HCT116 (cell line): ENCODE results near the gene TMEM128. TPM values are rescaled to one million over a fixed set of nuclear protein-coding genes. Genes with fewer than 3 reads are reported as not detected.

Experiments
- ATAC-seq: fragments of 200-7000 bp; cut with Tn5 transposase; 2 replicates; pipeline ENCODE4 v1.9.1; 2020; ENCODE audit warnings: mild to moderate bottlenecking, moderate library complexity
- BruUV-seq: library from RNA; stranded (reverse); fragments of 400-500 nt; replicated peaks from 2 replicates; lab custom pipeline; 2021; lab: Mats Ljungman, UMichigan
- CTCF ChIA-PET: fragments of 300-600 bp; sonication (Branson Sonifier 250); formaldehyde crosslinking; loops from one replicate; lab custom pipeline; 2021; ENCODE audit warnings: antibody characterized with exemption; lab: Charles Lee
- POLR2A ChIA-PET: fragments of 300-600, 350-600 bp; sonication (Branson Sonifier 250); formaldehyde crosslinking; loops from one replicate; lab custom pipeline; 2021; ENCODE audit warnings: antibody characterized with exemption; lab: Charles Lee
- RAD21 ChIA-PET, 2 experiments: fragments of 300-600 bp; sonication (Branson Sonifier 250); formaldehyde crosslinking; loops; one replicate each; lab custom pipeline; 2023; ENCODE audit warnings: low total read pairs in 2 of 2; ENCODE audit not compliant: uncharacterized antibody in 2 of 2, unreplicated experiment in 2 of 2, low non-redundant PET in 1 of 2; lab: Charles Lee
- DNase-seq: peaks from one replicate; pipeline ENCODE4 v3.0.0-alpha.2; 2010; ENCODE audit warnings: low read depth, low spot score
- H2AFZ ChIP-seq: fragments of 200-600 bp; shearing (Covaris generic), sonication (generic); 2 replicates; pipeline ENCODE4 v1.6.1; 2017; ENCODE audit warnings: low read depth, mixed run types, mixed read lengths, antibody characterized with exemption, low read length; ENCODE audit not compliant: poor library complexity, severe bottlenecking
- H3K27ac ChIP-seq: 2 replicates; pipeline ENCODE4 v1.5.1; 2012; ENCODE audit warnings: low read depth, low read length
- H3K27me3 ChIP-seq: fragments of 200-600 bp; sonication (generic); 2 replicates; pipeline ENCODE4 v1.6.1; 2016; ENCODE audit warnings: mixed run types, low read length, mixed read lengths; ENCODE audit not compliant: insufficient read depth
- H3K36me3 ChIP-seq, 2 experiments: fragments of 200-500 bp in 1 of 2; fragments of 200-600 bp in 1 of 2; sonication (Bioruptor generic) in 1 of 2; sonication (generic) in 1 of 2; 2 replicates each; pipeline versions ENCODE4 v1.5.1 to v1.6.1; 2014 to 2016; ENCODE audit warnings: low read length in 2 of 2, inconsistent platforms in 1 of 2, mixed read lengths in 1 of 2, mixed run types in 1 of 2; ENCODE audit not compliant: insufficient read depth in 2 of 2, control insufficient read depth in 1 of 2
- H3K4me1 ChIP-seq, 2 experiments: fragments of 200-600 bp in 1 of 2; sonication (generic) in 1 of 2; 2 replicates each; pipeline versions ENCODE4 v1.5.1 to v1.6.1; 2012 to 2017; ENCODE audit warnings: low read length in 2 of 2, inconsistent platforms in 1 of 2, mild to moderate bottlenecking in 1 of 2, mixed read lengths in 1 of 2, mixed run types in 1 of 2, moderate library complexity in 1 of 2; ENCODE audit not compliant: insufficient read depth in 2 of 2, control insufficient read depth in 1 of 2
- H3K4me2 ChIP-seq: fragments of 200-600 bp; sonication (generic); 2 replicates; pipeline ENCODE4 v1.6.1; 2017; ENCODE audit warnings: mixed run types, low read length, mixed read lengths
- H3K4me3 ChIP-seq, 2 experiments: fragments of 200-600 bp in 1 of 2; sonication (generic) in 1 of 2; replicated peaks in 1 of 2; 2 replicates each; pipeline ENCODE4 v1.5.1; 2011 to 2016; ENCODE audit warnings: low read length in 2 of 2, control low read depth in 1 of 2, low read depth in 1 of 2, mild to moderate bottlenecking in 1 of 2, mixed read lengths in 1 of 2, mixed run types in 1 of 2
- H3K79me2 ChIP-seq: fragments of 200-600 bp; sonication (generic); 2 replicates; pipeline ENCODE4 v1.6.1; 2017; ENCODE audit warnings: mild to moderate bottlenecking, mixed run types, low read length, moderate library complexity, mixed read lengths; ENCODE audit not compliant: insufficient read depth
- H3K9ac ChIP-seq: fragments of 200-600 bp; sonication (generic); 2 replicates; pipeline ENCODE4 v1.6.1; 2016; ENCODE audit warnings: low read length, mixed read lengths
- H3K9me2 ChIP-seq: fragments of 200-600 bp; sonication (generic), shearing (Covaris generic); 2 replicates; pipeline ENCODE4 v1.6.1; 2017; ENCODE audit warnings: mixed run types, mild to moderate bottlenecking, moderate library complexity; ENCODE audit not compliant: insufficient read depth
- H3K9me3 ChIP-seq, 2 experiments: fragments of 200-500 bp in 1 of 2; fragments of 200-600 bp in 1 of 2; sonication (Bioruptor generic) in 1 of 2; sonication (generic) in 1 of 2; 2 replicates each; pipeline ENCODE4 v1.6.1; 2014 to 2017; ENCODE audit warnings: low read length in 2 of 2, mixed read lengths in 2 of 2, inconsistent platforms in 1 of 2, low read depth in 1 of 2, mild to moderate bottlenecking in 1 of 2, mixed run types in 1 of 2, moderate library complexity in 1 of 2; ENCODE audit not compliant: control insufficient read depth in 1 of 2, insufficient read depth in 1 of 2
- H4K20me1 ChIP-seq: fragments of 200-600 bp; sonication (generic), shearing (Covaris generic); 2 replicates; pipeline ENCODE4 v1.6.1; 2017; ENCODE audit warnings: mixed run types, mild to moderate bottlenecking, moderate library complexity; ENCODE audit not compliant: insufficient read depth
- CTCF ChIP-seq, 3 experiments: fragments of 200-600 bp in 1 of 3; sonication (generic) in 1 of 3; IDR thresholded peaks in 2 of 3; conservative IDR thresholded peaks in 1 of 3; 2 replicates each; pipeline ENCODE4 v1.5.1; 2012 to 2017; ENCODE audit warnings: low read depth in 2 of 3, low read length in 2 of 3, antibody characterized with exemption in 1 of 3, borderline replicate concordance in 1 of 3, control low read depth in 1 of 3, mild to moderate bottlenecking in 1 of 3, mixed read lengths in 1 of 3, mixed run types in 1 of 3, moderate library complexity in 1 of 3; ENCODE audit not compliant: insufficient read depth in 1 of 3
- EGR1 ChIP-seq: IDR thresholded peaks from 2 replicates; pipeline ENCODE4 v1.6.1; 2012; ENCODE audit warnings: low read depth
- ELF1 ChIP-seq: IDR thresholded peaks from 2 replicates; pipeline ENCODE4 v1.6.1; 2012; ENCODE audit warnings: low read depth, borderline replicate concordance
- EZH2 ChIP-seq: fragments of 200-600 bp; sonication (generic); IDR thresholded peaks from 2 replicates; pipeline ENCODE4 v1.6.1; 2017; ENCODE audit warnings: antibody characterized with exemption, mixed run types
- FOSL1 ChIP-seq: IDR thresholded peaks from 2 replicates; pipeline ENCODE4 v1.6.1; 2012; ENCODE audit warnings: low read depth
- POLR2AphosphoS5 ChIP-seq: IDR thresholded peaks from 2 replicates; pipeline ENCODE4 v1.6.1; 2011; ENCODE audit warnings: mild to moderate bottlenecking, low read depth, low read length, moderate library complexity
- REST ChIP-seq: IDR thresholded peaks from 2 replicates; pipeline ENCODE4 v1.6.1; 2012; ENCODE audit warnings: low read depth
- TCF7L2 ChIP-seq: IDR thresholded peaks from 2 replicates; pipeline ENCODE4 v1.7.0; 2011; ENCODE audit warnings: borderline replicate concordance, inconsistent platforms; ENCODE audit not compliant: insufficient read depth, insufficient read length; ENCODE audit errors: extremely low read depth
- ZBTB33 ChIP-seq: IDR thresholded peaks from 2 replicates; pipeline ENCODE4 v1.6.1; 2011; ENCODE audit warnings: mild to moderate bottlenecking, low read length, moderate library complexity; ENCODE audit not compliant: insufficient replicate concordance; ENCODE audit errors: extremely low read depth
- ZFX ChIP-seq: fragments of 450-650 bp; IDR thresholded peaks from 2 replicates; pipeline ENCODE4 v1.6.1; 2017
- intact Hi-C: fragments of 100-400 bp; cut with micrococcal nuclease; formaldehyde crosslinking; loops from 2 replicates; pipeline ENCODE4 v1.10.0; 2022
- total RNA-seq: library from RNA; stranded (reverse); gene quantifications from one replicate; pipeline ENCODE4 v1.2.1, GENCODE V29; 2021; ENCODE audit not compliant: unreplicated experiment

TMEM128 gene
- total RNA-seq, 1 experiment from 2014 or later, result 19.5 TPM

GRCh38 chr4:4281787-4282186, 33.8 kb upstream of the TMEM128 start:
- Histone ChIP-seq H2AFZ (no peak overlapping the region), H3K36me3 (peaks cover 60 to 81% of the 10 kb centered on the region in 2 experiments), H3K4me2 (no peak overlapping the region), H3K9me3 (no peaks in the 10 kb centered on the region), H4K20me1 (no peaks in the 10 kb centered on the region), H3K79me2 (peaks cover 76% of the 10 kb centered on the region), H3K4me3 (no peak overlapping the region), H3K9ac (no peak overlapping the region), H3K27me3 (no peaks in the 10 kb centered on the region), H3K4me1 (peaks cover 0 to 7% of the 10 kb centered on the region in 2 experiments; a peak in 1 of 4 replicates), H3K9me2 (no peaks in the 10 kb centered on the region), H3K27ac (no peak overlapping the region)
- ChIA-PET RAD21 (no interaction called here), CTCF (no interaction called here), POLR2A (no interaction called here)
- DNase-seq (no peak), ATAC-seq (no peak)
- no TSS peak for BruUV-seq
- no peak for TF ChIP-seq TCF7L2
- no peak for TF ChIP-seq ZBTB33
- no peak for TF ChIP-seq FOSL1
- TF ChIP-seq ZFX, result no peak
- no peak for TF ChIP-seq REST
- TF ChIP-seq EZH2, result no peak
- no peak for TF ChIP-seq POLR2AphosphoS5
- TF ChIP-seq ELF1, result no peak
- TF ChIP-seq EGR1, result no peak
- TF ChIP-seq CTCF (IDR thresholded peaks at IDR 0.05 in 2 of 3, conservative IDR thresholded peaks at IDR 0.05 in 1 of 3; ENCODE audit: borderline replicate concordance in 1 of 3, insufficient read depth in 1 of 3, low read depth in 2 of 3, low read length in 2 of 3), result no peak
- intact Hi-C loops, result no loop called here
